ENCODE data around the gene JUP.

The JUP gene

GRCh38 chr17:41758601-41759000 lies 27.9 kb downstream of the JUP start:
- no peak for DNase-seq (ENCODE audit: low read depth in 2 of 2)

GRCh38 chr17:41754066-41754465 lies 32.4 kb downstream of the JUP start:
- DNase-seq (ENCODE audit: low read depth in 2 of 2), result no peak

- no peak for DNase-seq (ENCODE audit: low read depth in 2 of 2)
Measured at GRCh38 chr17:41751288-41751687, 35.2 kb downstream of the JUP start.

- no peak for DNase-seq (ENCODE audit: low read depth in 2 of 2)
Measured at GRCh38 chr17:41750862-41751261, 35.6 kb downstream of the JUP start.

GRCh38 chr17:41748275-41748674 lies 38.2 kb downstream of the JUP start:
- no peak for DNase-seq (ENCODE audit: low read depth in 2 of 2)

- no peak for DNase-seq (ENCODE audit: low read depth in 2 of 2)
Measured at GRCh38 chr17:41741709-41742108, 44.8 kb downstream of the JUP start.

- DNase-seq (ENCODE audit: low read depth in 2 of 2), result no peak
Measured at GRCh38 chr17:41740506-41740905, 46.0 kb downstream of the JUP start.

GRCh38 chr17:41739661-41740352 lies 46.7 kb downstream of the JUP start:
- no peak for DNase-seq (ENCODE audit: low read depth in 2 of 2)

GRCh38 chr17:41738801-41739112 lies 47.8 kb downstream of the JUP start:
- no peak for DNase-seq (ENCODE audit: low read depth in 2 of 2)

- peak; percentile 55 to 56 for DNase-seq (ENCODE audit: low read depth in 2 of 2)
Measured at GRCh38 chr17:41738077-41738800, 48.3 kb downstream of the JUP start.

GRCh38 chr17:41737680-41738023 lies 48.9 kb downstream of the JUP start:
- DNase-seq (ENCODE audit: low read depth in 2 of 2), result no peak

GRCh38 chr17:41736983-41737679 lies 49.4 kb downstream of the JUP start:
- no peak for DNase-seq (ENCODE audit: low read depth in 2 of 2)

- DNase-seq (ENCODE audit: low read depth in 2 of 2), result no peak
Measured at GRCh38 chr17:41735744-41736143, 50.8 kb downstream of the JUP start.

- DNase-seq (ENCODE audit: low read depth in 2 of 2), result no peak
Measured at GRCh38 chr17:41734949-41735313, 51.6 kb downstream of the JUP start.

- no peak for DNase-seq (ENCODE audit: low read depth in 2 of 2)
Measured at GRCh38 chr17:41734139-41734948, 52.2 kb downstream of the JUP start, which contains the start of gene HAP1. Gene HAP1 (minus strand): TSS chr17:41734643. CDS start chr17:41734634, 9 bp downstream.

GRCh38 chr17:41733348-41734138 lies 53.0 kb downstream of the JUP start:
- DNase-seq (ENCODE audit: low read depth in 2 of 2), result no peak

GRCh38 chr17:41731836-41732235 lies 54.7 kb downstream of the JUP start:
- no peak for DNase-seq (ENCODE audit: low read depth in 2 of 2)

GRCh38 chr17:41730479-41730878 lies 56.0 kb downstream of the JUP start:
- DNase-seq (ENCODE audit: low read depth in 2 of 2), result no peak

- DNase-seq (ENCODE audit: low read depth in 2 of 2), result no peak
Measured at GRCh38 chr17:41728056-41728455, 58.5 kb downstream of the JUP start.

- no peak for DNase-seq (ENCODE audit: low read depth in 2 of 2)
Measured at GRCh38 chr17:41725134-41725533, 61.4 kb downstream of the JUP start.

GRCh38 chr17:41724476-41725050 lies 61.9 kb downstream of the JUP start:
- DNase-seq (ENCODE audit: low read depth in 2 of 2), result no peak
